IMR-90 (cell line): Measurements from ENCODE around the gene BTK. TPM values are rescaled to one million over a fixed set of nuclear protein-coding genes. Genes with fewer than 3 reads are reported as not detected.

ENCODE experiments used
- ATAC-seq: fragments of 200-7000 bp; cut with Tn5 transposase; 2 replicates; pipeline ENCODE4 v1.9.1; 2020; ENCODE audit warnings: low read depth, mild to moderate bottlenecking, moderate library complexity
- BruUV-seq: library from RNA; stranded (reverse); fragments of 400-500 nt; replicated peaks from 2 replicates; lab custom pipeline; 2021; lab: Mats Ljungman, UMichigan
- CTCF ChIA-PET: fragments of 300-600 bp; formaldehyde crosslinking; extraction: SDS; loops from one replicate; lab custom pipeline; 2021; ENCODE audit warnings: antibody characterized with exemption; lab: Yijun Ruan, JAX
- POLR2A ChIA-PET: fragments of 300-600 bp; sonication (Branson Sonifier 250); formaldehyde crosslinking; loops from one replicate; lab custom pipeline; 2022; ENCODE audit warnings: antibody characterized with exemption; ENCODE audit not compliant: unreplicated experiment; lab: Charles Lee
- DNase-seq: peaks from one replicate; pipeline ENCODE4 v3.0.0; 2013
- H2AFZ ChIP-seq: replicated peaks from 2 replicates; pipeline ENCODE3; 2013; ENCODE audit warnings: low read length, mild to moderate bottlenecking; ENCODE audit not compliant: poor library complexity
- H2AK5ac ChIP-seq: 2 replicates; pipeline ENCODE4 v1.6.1; 2013; ENCODE audit warnings: low read depth, low read length, inconsistent platforms
- H2AK9ac ChIP-seq: replicated peaks from 2 replicates; pipeline ENCODE3; 2013; ENCODE audit warnings: mild to moderate bottlenecking, low read depth, low read length, moderate library complexity; ENCODE audit not compliant: poor library complexity
- H2BK120ac ChIP-seq: 2 replicates; pipeline ENCODE4 v1.6.1; 2013; ENCODE audit warnings: low read depth, low read length, inconsistent platforms
- H2BK15ac ChIP-seq: 3 replicates; pipeline ENCODE4 v1.6.1; 2013; ENCODE audit warnings: low read depth, low read length, inconsistent platforms
- H2BK20ac ChIP-seq: 2 replicates; pipeline ENCODE4 v1.6.1; 2013; ENCODE audit warnings: low read depth, mild to moderate bottlenecking, inconsistent platforms, low read length, moderate library complexity
- H2BK5ac ChIP-seq: 2 replicates; pipeline ENCODE4 v1.6.1; 2013; ENCODE audit warnings: mild to moderate bottlenecking, low read depth, low read length, inconsistent platforms; ENCODE audit not compliant: poor library complexity, severe bottlenecking
- H3K14ac ChIP-seq: replicated peaks from 2 replicates; pipeline ENCODE4 v1.6.1; 2013; ENCODE audit warnings: low read depth, low read length, inconsistent platforms
- H3K18ac ChIP-seq: 2 replicates; pipeline ENCODE4 v1.6.1; 2013; ENCODE audit warnings: low read depth, low read length, control low read depth
- H3K23ac ChIP-seq: 2 replicates; pipeline ENCODE4 v1.6.1; 2013; ENCODE audit warnings: low read depth, low read length, inconsistent platforms
- H3K27ac ChIP-seq: 2 replicates; pipeline ENCODE4 v1.5.1; 2013; ENCODE audit warnings: mild to moderate bottlenecking, control low read depth, low read length; ENCODE audit not compliant: insufficient read depth
- H3K27me3 ChIP-seq: 2 replicates; pipeline ENCODE4 v1.6.1; 2013; ENCODE audit warnings: low read length; ENCODE audit not compliant: control insufficient read depth, insufficient read depth
- H3K36me3 ChIP-seq: 2 replicates; pipeline ENCODE4 v1.6.1; 2013; ENCODE audit warnings: low read length, mixed read lengths; ENCODE audit not compliant: control insufficient read depth, insufficient read depth
- H3K4ac ChIP-seq: 2 replicates; pipeline ENCODE4 v1.6.1; 2013; ENCODE audit warnings: low read depth, low read length, inconsistent platforms
- H3K4me1 ChIP-seq: 2 replicates; pipeline ENCODE4 v1.6.1; 2013; ENCODE audit warnings: low read length, mixed read lengths; ENCODE audit not compliant: control insufficient read depth, insufficient read depth
- H3K4me2 ChIP-seq: 2 replicates; pipeline ENCODE4 v1.6.1; 2013; ENCODE audit warnings: low read depth, mild to moderate bottlenecking, control low read depth, low read length, moderate library complexity
- H3K4me3 ChIP-seq: 2 replicates; pipeline ENCODE4 v1.5.1; 2013; ENCODE audit warnings: low read depth, mild to moderate bottlenecking, control low read depth, low read length, moderate library complexity; ENCODE audit not compliant: insufficient read depth
- H3K56ac ChIP-seq: 2 replicates; pipeline ENCODE4 v1.6.1; 2013; ENCODE audit warnings: low read length, inconsistent platforms; ENCODE audit not compliant: insufficient read depth; ENCODE audit errors: extremely low read depth
- H3K79me1 ChIP-seq, 2 experiments: 2 replicates each; pipeline ENCODE4 v1.6.1; 2013; ENCODE audit warnings: low read length in 2 of 2, inconsistent platforms in 1 of 2, low read depth in 1 of 2
- H3K9ac ChIP-seq: 2 replicates; pipeline ENCODE4 v1.6.1; 2013; ENCODE audit warnings: low read depth, low read length, control low read depth
- H3K9me1 ChIP-seq: 2 replicates; pipeline ENCODE4 v1.6.1; 2013; ENCODE audit warnings: low read length, inconsistent platforms; ENCODE audit not compliant: insufficient read depth
- H3K9me3 ChIP-seq: 2 replicates; pipeline ENCODE4 v1.6.1; 2013; ENCODE audit warnings: low read length; ENCODE audit not compliant: control insufficient read depth, insufficient read depth
- H4K20me1 ChIP-seq: 2 replicates; pipeline ENCODE4 v1.6.1; 2013; ENCODE audit warnings: low read length, inconsistent platforms; ENCODE audit not compliant: insufficient read depth
- H4K5ac ChIP-seq: 2 replicates; pipeline ENCODE4 v1.6.1; 2013; ENCODE audit warnings: mild to moderate bottlenecking, low read depth, low read length, control low read depth
- H4K8ac ChIP-seq, 2 experiments: 2 replicates each; pipeline ENCODE4 v1.6.1; 2013; ENCODE audit warnings: low read depth in 2 of 2, low read length in 2 of 2, control low read depth in 1 of 2, inconsistent platforms in 1 of 2
- H4K91ac ChIP-seq: 2 replicates; pipeline ENCODE4 v1.6.1; 2013; ENCODE audit warnings: low read depth, low read length, inconsistent platforms; ENCODE audit not compliant: insufficient read depth
- CEBPB ChIP-seq: IDR thresholded peaks from 2 replicates; pipeline ENCODE4 v1.6.1; 2012; ENCODE audit warnings: low read depth, low read length, improper control_type of control experiment
- MAFK ChIP-seq: IDR thresholded peaks from 2 replicates; pipeline ENCODE4 v1.6.1; 2012; ENCODE audit warnings: low read depth, low read length, improper control_type of control experiment
- WGBS, 2 experiments: methylation state at CpG; one replicate each; pipeline versions ENCODE4 v1.1.5 to v1.1.7; 2013; ENCODE audit warnings: missing lambda C conversion rate in 2 of 2; ENCODE audit not compliant: insufficient read length in 1 of 2; ENCODE audit errors: extremely low coverage in 2 of 2; 5-methylcytosine and 5-hydroxymethylcytosine counted together
- dilution Hi-C: fragments of 300-500 bp; cut with HindIII; formaldehyde crosslinking; loops from one replicate; pipeline ENCODE4 v1.14.3; 2018; ENCODE audit warnings: low sequenced_read_pairs; ENCODE audit not compliant: unreplicated experiment
- in situ Hi-C: fragments of 300-500 bp; cut with MboI; formaldehyde crosslinking; loops from 3 replicates; pipeline ENCODE4 v1.14.3; 2019; ENCODE audit warnings: low sequenced_read_pairs, inconsistent platforms, mixed read lengths
- intact Hi-C: fragments of 100-400 bp; cut with micrococcal nuclease; formaldehyde crosslinking; loops from 2 replicates; pipeline ENCODE4 v1.10.0; 2022
- polyA plus RNA-seq, 3 experiments: library from polyadenylated mRNA; depleted of rRNA; stranded (reverse); fragments of >200 nt; gene quantifications; 2 replicates each; pipeline ENCODE4 v1.2.3, GENCODE V29; 2012; ENCODE audit warnings: low replicate concordance in 1 of 3
- total RNA-seq: library from RNA; depleted of rRNA; stranded (reverse); fragments of >200 nt; gene quantifications from 2 replicates; pipeline ENCODE4 v1.2.3, GENCODE V29; 2012

BTK gene
- total and polyA plus RNA-seq, 2 of the 4 experiments (the other 2 are of a cell fraction): not detected

DNA sequence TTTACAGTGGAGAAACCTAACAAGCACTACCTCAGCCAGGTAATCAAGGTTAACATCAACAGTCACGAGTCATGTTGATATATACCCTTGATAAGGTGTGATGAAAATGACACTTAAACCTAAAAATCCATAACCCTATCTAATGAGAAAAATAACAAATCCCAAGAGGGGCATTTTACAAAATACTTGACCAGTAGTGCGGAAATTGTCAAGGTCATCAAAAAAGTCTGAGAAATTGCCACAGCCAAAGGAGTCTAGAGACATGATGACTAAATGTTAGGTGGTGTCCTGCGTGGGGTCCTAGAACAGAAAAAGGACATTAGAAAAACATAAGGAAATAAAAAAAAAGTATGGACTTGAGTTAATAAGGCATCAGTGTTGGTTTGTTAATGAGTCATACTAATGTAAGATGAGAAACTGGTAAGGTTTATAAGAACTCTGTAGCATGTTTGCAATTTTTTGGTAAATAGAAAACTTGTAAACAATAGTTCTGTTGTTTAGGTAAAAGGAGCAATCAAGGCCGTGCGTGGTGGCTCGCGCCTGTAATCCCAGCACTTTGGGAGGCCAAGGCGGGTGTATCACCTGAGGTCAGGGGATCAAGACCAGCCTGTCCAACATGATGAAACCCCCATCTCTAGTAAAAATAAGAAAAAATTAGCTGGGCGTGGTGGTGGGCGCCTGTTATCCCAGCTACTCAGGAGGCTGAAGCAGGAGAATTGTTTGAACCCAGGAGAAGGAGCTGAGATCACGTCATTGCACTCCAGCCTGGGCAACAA is 7.7 kb upstream of the BTK start:
- H4K8ac ChIP-seq: no peak overlapping the region
- no peaks in the 10 kb centered on the region for H3K4me1 ChIP-seq
- intact Hi-C loops (no loop called here), dilution Hi-C loops (no loop called here), in situ Hi-C loops (no loop called here)
- no peak overlapping the region for H2BK20ac ChIP-seq
- no peak overlapping the region for H3K4me3 ChIP-seq
- ChIA-PET CTCF (no interaction called here), POLR2A (no interaction called here)
- H4K5ac ChIP-seq: no peak overlapping the region
- no peak overlapping the region for H3K4me2 ChIP-seq
- peak; percentile 74 for TF ChIP-seq MAFK
- no peak for TF ChIP-seq CEBPB
- no peak overlapping the region for H2BK15ac ChIP-seq
- H3K18ac ChIP-seq: no peak overlapping the region
- ATAC-seq (no peak), DNase-seq (no peak)
- no peak overlapping the region for H3K56ac ChIP-seq
- no peak overlapping the region for H2BK120ac ChIP-seq
- no peak overlapping the region for H3K9ac ChIP-seq
- H4K20me1 ChIP-seq: peaks cover 13% of the 10 kb centered on the region; the same call in 1 of the 2 replicates
- WGBS, 2 experiments: 50% methylated on average over 1 of the region's 11 CpGs; no CpG with 5 or more reads in 1 of the 2 experiments
- no peak overlapping the region for H2AFZ ChIP-seq
- H3K27ac ChIP-seq: no peak overlapping the region
- H3K27me3 ChIP-seq: 0 out of 2 replicates have a peak, but pooled peaks cover 2% of the 10 kb centered on the region
- no peak overlapping the region for H4K91ac ChIP-seq
- H2AK5ac ChIP-seq: no peak overlapping the region
- BruUV-seq: no TSS peak
- no peak overlapping the region for H3K4ac ChIP-seq
- no peak overlapping the region for H2AK9ac ChIP-seq
- H3K79me1 ChIP-seq: peaks cover 0 to 16% of the 10 kb centered on the region in 2 experiments; a peak in 2 of 4 replicates
- H3K36me3 ChIP-seq: peaks cover 11% of the 10 kb centered on the region; the same call in 1 of the 2 replicates
- no peak overlapping the region for H3K14ac ChIP-seq
- H3K23ac ChIP-seq: no peak overlapping the region
- peaks cover 4% of the 10 kb centered on the region for H3K9me1 ChIP-seq
- H3K9me3 ChIP-seq: no peaks in the 10 kb centered on the region
- H2BK5ac ChIP-seq: no peak overlapping the region
